Liver (tissue), 9 donors: Measurements from ENCODE around the gene ENHO. TPM values are rescaled to one million over a fixed set of nuclear protein-coding genes. Genes with fewer than 3 reads are reported as not detected.

Experiments used
- DNase-seq: peaks from one replicate; pipeline ENCODE4 v3.0.0-alpha.2; 2017; ENCODE audit warnings: low spot score
- H3K27ac ChIP-seq, 2 donors: one replicate each; pipeline ENCODE4 v1.7.0; 2013; ENCODE audit warnings: inconsistent platforms in 2 of 2, low read length in 2 of 2, control low read depth in 1 of 2, low read depth in 1 of 2, mild to moderate bottlenecking in 1 of 2
- H3K27me3 ChIP-seq, 4 donors: one replicate each; pipeline versions ENCODE4 v1.6.1 to v1.7.0; 2013; ENCODE audit warnings: low read length in 3 of 4, inconsistent platforms in 1 of 4, mild to moderate bottlenecking in 1 of 4, moderate library complexity in 1 of 4; ENCODE audit not compliant: control insufficient read depth in 4 of 4, insufficient read depth in 4 of 4
- H3K36me3 ChIP-seq, 4 donors: one replicate each; pipeline versions ENCODE4 v1.6.1 to v1.7.0; 2013; ENCODE audit warnings: low read length in 3 of 4, mild to moderate bottlenecking in 3 of 4, low read depth in 1 of 4, moderate library complexity in 1 of 4; ENCODE audit not compliant: control insufficient read depth in 4 of 4, insufficient read depth in 3 of 4
- H3K4me1 ChIP-seq, 4 donors: one replicate each; pipeline versions ENCODE4 v1.6.1 to v1.7.0; 2013; ENCODE audit warnings: low read length in 3 of 4, mild to moderate bottlenecking in 3 of 4, moderate library complexity in 1 of 4; ENCODE audit not compliant: control insufficient read depth in 4 of 4, insufficient read depth in 4 of 4
- H3K4me3 ChIP-seq, 3 donors: one replicate each; pipeline versions ENCODE4 v1.6.1 to v1.7.0; 2013; ENCODE audit warnings: low read length in 3 of 3, control low read depth in 1 of 3, low read depth in 1 of 3, mild to moderate bottlenecking in 1 of 3
- H3K9ac ChIP-seq, 2 donors: one replicate each; pipeline ENCODE4 v1.7.0; 2013; ENCODE audit warnings: low read length in 2 of 2, mild to moderate bottlenecking in 2 of 2, moderate library complexity in 2 of 2, control low read depth in 1 of 2, low read depth in 1 of 2
- H3K9me3 ChIP-seq, 4 donors: one replicate each; pipeline versions ENCODE4 v1.6.1 to v1.7.0; 2013; ENCODE audit warnings: low read length in 3 of 4; ENCODE audit not compliant: control insufficient read depth in 4 of 4
- ATF3 ChIP-seq: IDR thresholded peaks from 2 replicates; pipeline ENCODE4 v1.6.1; 2016; ENCODE audit warnings: antibody characterized with exemption
- CTCF ChIP-seq: fragments of 150-350 bp; IDR thresholded peaks from 2 replicates; pipeline ENCODE4 v1.5.1; 2017; ENCODE audit warnings: improper control_type of control experiment, low read depth, low read length; ENCODE audit not compliant: missing input control
- EGR1 ChIP-seq, 2 donors: IDR thresholded peaks; 2 replicates each; pipeline ENCODE4 v1.6.1; 2016 to 2018; ENCODE audit warnings: antibody characterized with exemption in 2 of 2, low read depth in 2 of 2
- FOXA1 ChIP-seq: IDR thresholded peaks from 2 replicates; pipeline ENCODE4 v1.6.1; 2016; ENCODE audit warnings: antibody characterized with exemption
- FOXA2 ChIP-seq: IDR thresholded peaks from 2 replicates; pipeline ENCODE4 v1.6.1; 2016; ENCODE audit warnings: antibody characterized with exemption
- GABPA ChIP-seq, 2 donors: IDR thresholded peaks in 1 of 2; conservative IDR thresholded peaks in 1 of 2; 2 replicates each; pipeline ENCODE4 v1.6.1; 2016; ENCODE audit warnings: antibody characterized with exemption in 2 of 2, mild to moderate bottlenecking in 1 of 2, moderate library complexity in 1 of 2
- HNF4A ChIP-seq, 2 donors: conservative IDR thresholded peaks; 2 replicates each; pipeline ENCODE4 v1.6.1; 2016; ENCODE audit warnings: antibody characterized with exemption in 2 of 2, mild to moderate bottlenecking in 2 of 2
- HNF4G ChIP-seq: IDR thresholded peaks from 2 replicates; pipeline ENCODE4 v1.6.1; 2016; ENCODE audit warnings: antibody characterized with exemption
- JUND ChIP-seq, 2 donors: IDR thresholded peaks; 2 replicates each; pipeline ENCODE4 v1.6.1; 2016; ENCODE audit warnings: antibody characterized with exemption in 2 of 2
- MAX ChIP-seq: IDR thresholded peaks from 2 replicates; pipeline ENCODE4 v1.6.1; 2016; ENCODE audit warnings: antibody characterized with exemption
- RAD21 ChIP-seq, 2 donors: IDR thresholded peaks; 2 replicates each; pipeline ENCODE4 v1.6.1; 2016; ENCODE audit warnings: antibody characterized with exemption in 2 of 2, mild to moderate bottlenecking in 2 of 2
- REST ChIP-seq: IDR thresholded peaks from 2 replicates; pipeline ENCODE4 v1.6.1; 2016; ENCODE audit warnings: antibody characterized with exemption, mild to moderate bottlenecking
- RXRA ChIP-seq, 2 donors: IDR thresholded peaks; 2 replicates each; pipeline ENCODE4 v1.6.1; 2017 to 2018; ENCODE audit warnings: antibody characterized with exemption in 2 of 2, mild to moderate bottlenecking in 1 of 2
- SP1 ChIP-seq: IDR thresholded peaks from 2 replicates; pipeline ENCODE4 v1.6.1; 2018; ENCODE audit warnings: antibody characterized with exemption, mild to moderate bottlenecking
- YY1 ChIP-seq: IDR thresholded peaks from 2 replicates; pipeline ENCODE4 v1.6.1; 2016; ENCODE audit warnings: antibody characterized with exemption, mild to moderate bottlenecking
- ZBTB33 ChIP-seq: IDR thresholded peaks from 2 replicates; pipeline ENCODE4 v1.6.1; 2016; ENCODE audit warnings: antibody characterized with exemption
- WGBS: extraction: QIAGEN DNeasy Blood & Tissue Kit; methylation state at CpG from one replicate; pipeline ENCODE4 v1.1.7; 2013; 5-methylcytosine and 5-hydroxymethylcytosine counted together
- polyA plus RNA-seq, 2 donors: library from polyadenylated mRNA; stranded (reverse) in 1 of 2; unstranded in 1 of 2; fragments of 200-250 nt in 1 of 2; fragments of >200 nt in 1 of 2; fragmentation: Nextera tagmentation in 1 of 2; extraction: Ambion mirVana in 1 of 2; gene quantifications; one replicate each; pipeline versions ENCODE4 v1.2.1 to v1.2.3, GENCODE V29; 2013 to 2015
- total RNA-seq, 2 donors: library from RNA; depleted of rRNA; stranded (reverse); fragments of >200 nt; gene quantifications; one replicate each; pipeline ENCODE4 v1.2.3, GENCODE V29; 2014
- donor health status: healthy.
- donor health status: healthy.
- donor health status: healthy.
- donor health status: healthy.
- donor health status: healthy.

The ENHO gene
- total and polyA plus RNA-seq, 4 donors = 0.67 to 9.6 (median 1.9) TPM

GRCh38 chr9:34552986-34553385 lies 30.2 kb upstream of the ENHO start:
- H3K27ac ChIP-seq = no peak overlapping the region
- H3K4me3 ChIP-seq = no peak overlapping the region
- H3K9ac ChIP-seq = no peak overlapping the region
- H3K36me3 ChIP-seq = no peaks in the 10 kb centered on the region
- 93% methylated on average over 2 of the region's 2 CpGs for WGBS
- no peaks in the 10 kb centered on the region for H3K27me3 ChIP-seq
- no peaks in the 10 kb centered on the region for H3K9me3 ChIP-seq
- no peak for DNase-seq
- TF ChIP-seq GABPA (IDR thresholded peaks at IDR 0.05 in 1 of 2, conservative IDR thresholded peaks at IDR 0.05 in 1 of 2) (no peak), ZBTB33 (no peak), SP1 (no peak), YY1 (no peak), MAX (no peak), FOXA1 (no peak), RAD21 (IDR thresholded peaks at IDR 0.05) (no peak), CTCF (no peak), REST (no peak), ATF3 (no peak), HNF4A (conservative IDR thresholded peaks at IDR 0.05) (no peak), JUND (IDR thresholded peaks at IDR 0.05) (no peak), HNF4G (no peak), EGR1 (IDR thresholded peaks at IDR 0.05; ENCODE audit: low read depth in 2 of 2) (no peak), RXRA (IDR thresholded peaks at IDR 0.05) (no peak)
- H3K4me1 ChIP-seq = peaks cover 7 to 17% (median 13%) of the 10 kb centered on the region in 4 donors

GRCh38 chr9:34552606-34552981 lies 29.8 kb upstream of the ENHO start:
- Histone ChIP-seq H3K9ac (no peak overlapping the region), H3K4me3 (no peak overlapping the region), H3K4me1 (peaks cover 7 to 17% (median 13%) of the 10 kb centered on the region in 4 donors), H3K27ac (no peak overlapping the region), H3K36me3 (no peaks in the 10 kb centered on the region), H3K27me3 (no peaks in the 10 kb centered on the region), H3K9me3 (no peaks in the 10 kb centered on the region)
- no peak for DNase-seq
- WGBS = 93% methylated on average over 13 of the region's 13 CpGs
- no peak for TF ChIP-seq MAX
- TF ChIP-seq SP1 = no peak
- no peak for TF ChIP-seq EGR1 (IDR thresholded peaks at IDR 0.05; ENCODE audit: low read depth in 2 of 2)
- TF ChIP-seq ZBTB33 = no peak
- no peak for TF ChIP-seq HNF4A (conservative IDR thresholded peaks at IDR 0.05)
- no peak for TF ChIP-seq FOXA2
- no peak for TF ChIP-seq REST
- no peak for TF ChIP-seq ATF3
